Aorta (tissue), 5 donors: ENCODE data around the gene PLXNA3. TPM values are rescaled to one million over a fixed set of nuclear protein-coding genes. Genes with fewer than 3 reads are reported as not detected.

Experiments
- ATAC-seq: fragments of 200-7000 bp; cut with Tn5 transposase; one replicate; pipeline ENCODE4 v1.9.1; 2022; ENCODE audit warnings: moderate library complexity; ENCODE audit not compliant: low FRiP score
- DNase-seq, 2 donors: peaks; one replicate each; pipeline ENCODE4 v3.0.0-alpha.2; 2020
- H3K27ac ChIP-seq, 2 donors: one replicate each; pipeline ENCODE4 v1.5.1; 2013; ENCODE audit warnings: low read length in 2 of 2, mild to moderate bottlenecking in 2 of 2, moderate library complexity in 2 of 2, control low read depth in 1 of 2, inconsistent platforms in 1 of 2, low read depth in 1 of 2
- H3K27me3 ChIP-seq, 2 donors: one replicate each; pipeline ENCODE4 v1.6.1; 2013; ENCODE audit warnings: control low read depth in 1 of 2, low read length in 1 of 2, mild to moderate bottlenecking in 1 of 2, moderate library complexity in 1 of 2; ENCODE audit not compliant: insufficient read depth in 2 of 2, control insufficient read depth in 1 of 2
- H3K36me3 ChIP-seq, 2 donors: one replicate each; pipeline ENCODE4 v1.6.1; 2013; ENCODE audit warnings: control low read depth in 1 of 2, low read length in 1 of 2, mild to moderate bottlenecking in 1 of 2; ENCODE audit not compliant: insufficient read depth in 2 of 2, control insufficient read depth in 1 of 2
- H3K4me1 ChIP-seq, 2 donors: one replicate each; pipeline ENCODE4 v1.6.1; 2013; ENCODE audit warnings: low read length in 2 of 2, control low read depth in 1 of 2, mild to moderate bottlenecking in 1 of 2, moderate library complexity in 1 of 2; ENCODE audit not compliant: insufficient read depth in 2 of 2, control insufficient read depth in 1 of 2
- H3K4me3 ChIP-seq, 2 donors: one replicate each; pipeline ENCODE4 v1.5.1; 2013; ENCODE audit warnings: low read length in 2 of 2, control low read depth in 1 of 2, mild to moderate bottlenecking in 1 of 2
- H3K9me3 ChIP-seq: one replicate; pipeline ENCODE4 v1.6.1; 2013; ENCODE audit warnings: mild to moderate bottlenecking, low read length; ENCODE audit not compliant: control insufficient read depth
- WGBS, 2 donors: extraction: QIAGEN DNeasy Blood & Tissue Kit; methylation state at CpG; one replicate each; pipeline ENCODE4 v1.1.7; 2013; 5-methylcytosine and 5-hydroxymethylcytosine counted together
- intact Hi-C, 2 donors: fragments of 100-400 bp; cut with DNase I; formaldehyde crosslinking; loops; one replicate each; pipeline versions ENCODE4 v1.14.2 to v1.15.0; 2022
- polyA plus RNA-seq, 2 donors: library from polyadenylated mRNA; stranded (reverse); fragments of 200-250 nt; gene quantifications; one replicate each; pipeline ENCODE4 v1.2.3, GENCODE V29; 2013
- total RNA-seq, 2 donors: library from RNA; stranded (reverse); fragmentation: NEBNext Ultra II Directional; extraction: Animal tissue kit (Norgen Biotek cat#: 25700); gene quantifications; one replicate each; pipeline ENCODE4 v1.2.1, GENCODE V29; 2021
- donor health status: healthy with polysubstance abuse.
- donor health status: Bipolar disorder and iron deficiency.
- donor health status: DM: no; HTN: no; CAD: no.
- donor health status: DM: no; HTN: no; CAD: no.
- donor health status: DM: yes; HTN: yes; CAD: no.

PLXNA3 gene
- total and polyA plus RNA-seq, 4 donors, result 6.5 to 79.1 (median 49.5) TPM

DNA sequence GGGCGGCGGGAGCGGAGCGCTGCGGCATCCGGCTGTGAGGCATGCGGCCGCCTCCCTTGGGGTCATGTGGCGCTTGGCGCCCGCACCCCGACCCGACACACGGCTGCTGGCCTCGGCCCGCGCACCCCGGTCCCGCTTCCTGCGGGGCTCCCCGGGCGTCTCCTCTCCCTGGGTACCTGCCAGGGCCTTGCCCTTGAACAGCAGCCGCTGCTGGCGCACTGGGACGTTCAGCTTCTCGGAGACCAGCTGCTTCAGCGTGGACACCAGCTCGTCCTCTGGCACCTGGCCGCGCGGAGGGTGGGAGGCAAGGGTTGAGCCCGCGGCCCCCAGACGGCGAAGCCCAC is 27.9 kb downstream of the PLXNA3 start:
- H3K4me1 ChIP-seq, result no peaks in the 10 kb centered on the region
- H3K27me3 ChIP-seq, result peaks cover 0 to 1% of the 10 kb centered on the region in 2 donors
- ATAC-seq (no peak), DNase-seq (peak; percentile 60 to 79)
- H3K27ac ChIP-seq, result peak overlapping the region in 1 of 2 donors; percentile 16
- 1 to 37% methylated on average over 34 to 35 of the region's 35 CpGs for WGBS, 2 donors
- peak overlapping the region; percentile 17 to 60 for H3K4me3 ChIP-seq
- intact Hi-C loops, result no loop called here
- no peaks in the 10 kb centered on the region for H3K36me3 ChIP-seq
- no peaks in the 10 kb centered on the region for H3K9me3 ChIP-seq

DNA sequence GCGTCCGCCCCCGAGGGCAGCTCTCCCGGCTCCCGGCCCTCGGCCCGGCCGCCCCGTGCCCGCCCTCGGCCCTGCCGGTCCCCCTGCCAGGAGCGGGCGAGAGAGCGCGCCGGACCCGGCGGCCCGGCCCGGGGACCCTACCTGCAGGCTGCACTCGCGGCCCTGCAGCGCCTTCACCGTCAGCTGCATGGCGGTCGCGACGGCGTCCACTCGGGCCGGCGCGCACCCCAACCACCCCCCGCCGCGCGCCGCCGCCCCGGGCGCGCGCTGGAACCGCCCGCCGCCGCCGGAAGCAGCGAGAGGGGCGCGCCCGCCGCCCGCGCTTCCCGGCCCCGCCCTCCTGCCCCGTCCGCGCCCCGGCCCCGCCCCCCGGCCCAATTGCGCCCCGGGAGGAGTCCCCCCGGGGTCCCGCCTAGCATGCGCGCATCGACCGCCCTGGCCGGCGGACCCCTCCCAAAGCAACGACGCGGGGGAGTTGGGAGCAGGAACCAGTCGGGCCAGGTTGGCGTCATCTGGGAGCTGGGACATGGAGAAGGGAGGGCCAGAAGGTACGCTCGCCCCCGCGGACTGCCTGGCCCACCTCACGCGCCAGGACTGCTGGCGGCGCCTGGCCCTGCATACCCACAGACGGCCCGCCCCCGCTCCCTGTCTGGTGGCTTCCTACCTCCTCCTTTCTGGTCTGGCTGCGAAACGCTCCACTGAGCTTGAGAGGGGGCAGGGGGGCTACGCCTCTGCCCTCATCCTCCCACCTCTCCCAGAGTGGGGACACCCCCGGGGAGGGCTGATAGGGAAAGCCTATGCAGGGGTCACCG is 28.5 kb downstream of the PLXNA3 start, which contains the start of gene UBL4A:
UBL4A (minus strand) TSS at position 220 of the 812 bp plus-strand sequence; CDS start at position 189, 31 bp downstream.
- ATAC-seq, result peak; percentile 55
- Histone ChIP-seq H3K27me3 (peaks cover 0 to 1% of the 10 kb centered on the region in 2 donors), H3K27ac (peak within 1 kb of the TSS in 1 of 2 donors; percentile 45), H3K36me3 (no peaks in the 10 kb centered on the region), H3K4me1 (no peaks in the 10 kb centered on the region), H3K4me3 (peak within 1 kb of the TSS; percentile 17 to 60), H3K9me3 (no peaks in the 10 kb centered on the region)
- 1 to 43% methylated on average over 35 to 95 of the region's 95 CpGs for WGBS, 2 donors
- peak; percentile 69 to 89 for DNase-seq
- intact Hi-C loops, result no loop called here

- no peak for DNase-seq
- peaks cover 0 to 1% of the 10 kb centered on the region in 2 donors for H3K27me3 ChIP-seq
- H3K27ac ChIP-seq, result no peak overlapping the region
- H3K36me3 ChIP-seq, result no peaks in the 10 kb centered on the region
- WGBS, 2 donors, result 87 to 89% methylated on average over 28 of the region's 28 CpGs
- H3K9me3 ChIP-seq, result no peaks in the 10 kb centered on the region
- ATAC-seq, result no peak
- no peaks in the 10 kb centered on the region for H3K4me1 ChIP-seq
- intact Hi-C loops, result no loop called here
- H3K4me3 ChIP-seq, result no peak overlapping the region
These were observed 29.6 kb downstream of the PLXNA3 start for GRCh38 chrX:154487518-154488290.

GRCh38 chrX:154488336-154489075 is 30.4 kb downstream of the PLXNA3 start:
- H3K36me3 ChIP-seq, result no peaks in the 10 kb centered on the region
- intact Hi-C loops, result no loop called here
- H3K9me3 ChIP-seq, result no peaks in the 10 kb centered on the region
- no peaks in the 10 kb centered on the region for H3K4me1 ChIP-seq
- H3K27ac ChIP-seq, result no peak overlapping the region
- no peak overlapping the region for H3K4me3 ChIP-seq
- DNase-seq (no peak), ATAC-seq (no peak)
- H3K27me3 ChIP-seq, result peaks cover 0 to 1% of the 10 kb centered on the region in 2 donors
- 85 to 86% methylated on average over 20 of the region's 20 CpGs for WGBS, 2 donors

DNA sequence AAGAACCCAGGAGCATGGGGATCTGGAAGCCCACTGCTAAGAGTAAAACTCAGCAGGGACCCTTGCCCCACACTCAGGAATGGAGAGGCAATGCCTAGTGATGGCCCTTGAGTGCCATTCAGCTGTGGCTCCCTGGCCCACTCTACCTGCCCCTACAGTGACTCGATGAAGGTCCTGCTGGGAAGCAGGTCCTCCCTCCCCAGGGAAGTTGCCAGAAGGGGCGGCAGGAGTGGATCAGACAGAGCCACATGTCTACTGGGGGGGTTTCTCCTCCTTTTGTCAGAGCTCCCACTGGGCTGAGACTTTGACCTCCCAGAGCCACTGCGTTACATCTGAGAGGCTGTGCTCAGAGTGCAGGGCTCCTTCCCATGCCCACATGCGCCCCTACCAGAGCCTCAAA is 31.1 kb downstream of the PLXNA3 start:
- ATAC-seq, result no peak
- intact Hi-C loops, result no loop called here
- WGBS, 2 donors, result 46 to 59% methylated on average over 4 of the region's 4 CpGs

GRCh38 chrX:154490021-154490413 is 31.9 kb downstream of the PLXNA3 start:
- H3K36me3 ChIP-seq, result no peaks in the 10 kb centered on the region
- DNase-seq, result peak in 1 of 2 donors; percentile 62
- H3K27ac ChIP-seq, result peak overlapping the region; percentile 51 to 82
- ATAC-seq, result peak; percentile 3
- no peaks in the 10 kb centered on the region for H3K4me1 ChIP-seq
- 0 to 21% methylated on average over 18 to 19 of the region's 19 CpGs for WGBS, 2 donors
- H3K27me3 ChIP-seq, result peaks cover 0 to 1% of the 10 kb centered on the region in 2 donors
- intact Hi-C loops, result loop anchor here in 1 of 2 donors (1.0 kb wide), 1 partner anchor 26 kb away; the partner anchor contains the start of gene FAM3A
- no peaks in the 10 kb centered on the region for H3K9me3 ChIP-seq
- peak overlapping the region; percentile 21 to 61 for H3K4me3 ChIP-seq

More for the DNA sequence above, 31.1 kb downstream of the PLXNA3 start:
- Histone ChIP-seq H3K4me3 (no peak overlapping the region), H3K9me3 (no peaks in the 10 kb centered on the region), H3K27me3 (peaks cover 0 to 1% of the 10 kb centered on the region in 2 donors), H3K4me1 (no peaks in the 10 kb centered on the region), H3K36me3 (no peaks in the 10 kb centered on the region), H3K27ac (peak overlapping the region in 1 of 2 donors; percentile 14)
- no peak for DNase-seq

- DNase-seq (peak; percentile 96 to 97), ATAC-seq (peak; percentile 93)
- Histone ChIP-seq H3K36me3 (no peaks in the 10 kb centered on the region), H3K27ac (peak within 1 kb of the TSS; percentile 51 to 91), H3K9me3 (no peaks in the 10 kb centered on the region), H3K4me3 (peak within 1 kb of the TSS; percentile 56 to 61), H3K4me1 (no peaks in the 10 kb centered on the region), H3K27me3 (peaks cover 0 to 1% of the 10 kb centered on the region in 2 donors)
- WGBS, 2 donors, result 1 to 28% methylated on average over 40 to 71 of the region's 71 CpGs
- intact Hi-C loops, result loop anchor here in 1 of 2 donors (1.0 kb wide), 1 partner anchor 26 kb away; the partner anchor contains the start of gene FAM3A
These were observed 32.5 kb downstream of the PLXNA3 start, which contains the start of gene SLC10A3 for GRCh38 chrX:154490414-154491083. SLC10A3 (minus strand) TSS chrX:154490629; CDS start chrX:154488940, 1,689 bp downstream.

DNA sequence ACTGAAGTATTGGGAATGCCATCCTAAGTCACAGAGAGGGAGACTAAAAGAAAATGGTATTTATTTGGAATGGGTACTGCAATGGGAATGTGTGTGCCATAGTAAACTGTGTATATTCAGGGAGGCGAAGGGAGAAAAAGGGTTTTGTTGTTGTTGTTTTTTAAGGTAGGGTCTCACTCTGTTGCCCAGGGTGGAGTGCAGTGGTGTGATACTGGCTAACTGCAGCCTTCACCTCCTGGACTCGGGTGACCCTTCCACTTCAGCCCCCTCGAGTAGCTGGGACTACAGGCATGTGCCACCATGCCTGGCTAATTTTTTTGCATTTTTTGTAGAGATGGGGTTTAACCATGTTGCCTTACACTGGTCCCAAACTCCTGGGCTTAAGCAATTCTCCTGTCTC is 36.6 kb downstream of the PLXNA3 start:
- DNase-seq, result no peak
- no peak for ATAC-seq
- no peaks in the 10 kb centered on the region for H3K4me1 ChIP-seq
- no peaks in the 10 kb centered on the region for H3K36me3 ChIP-seq
- WGBS, 2 donors, result 69 to 75% methylated on average over 3 of the region's 3 CpGs
- no peak overlapping the region for H3K4me3 ChIP-seq
- no peaks in the 10 kb centered on the region for H3K9me3 ChIP-seq
- peaks cover 0 to 1% of the 10 kb centered on the region in 2 donors for H3K27me3 ChIP-seq
- no peak overlapping the region for H3K27ac ChIP-seq
- intact Hi-C loops, result no loop called here
